H9 (cell line): Measurements from ENCODE around the gene TMC1. TPM values are rescaled to one million over a fixed set of nuclear protein-coding genes. Genes with fewer than 3 reads are reported as not detected.

Experiments
- DNase-seq: peaks from one replicate; pipeline ENCODE4 v3.0.0-alpha.2; 2017
- H2AFZ ChIP-seq: one replicate; pipeline ENCODE4 v1.6.1; 2013; ENCODE audit warnings: mild to moderate bottlenecking, low read length, control low read depth, moderate library complexity
- H2AK5ac ChIP-seq: 2 replicates; pipeline ENCODE4 v1.6.1; 2013; ENCODE audit warnings: low read length, control low read depth, mixed read lengths; ENCODE audit not compliant: insufficient read length
- H2BK120ac ChIP-seq: one replicate; pipeline ENCODE4 v1.6.1; 2013; ENCODE audit warnings: low read depth, mild to moderate bottlenecking, low read length, control low read depth, inconsistent platforms; ENCODE audit not compliant: poor library complexity, severe bottlenecking
- H2BK12ac ChIP-seq: 2 replicates; pipeline ENCODE4 v1.6.1; 2013; ENCODE audit warnings: low read length, control low read depth, mixed read lengths, low read depth; ENCODE audit not compliant: insufficient read length
- H2BK15ac ChIP-seq: 2 replicates; pipeline ENCODE4 v1.6.1; 2013; ENCODE audit warnings: low read depth, low read length, control low read depth
- H2BK20ac ChIP-seq: one replicate; pipeline ENCODE4 v1.6.1; 2013; ENCODE audit warnings: low read depth, mild to moderate bottlenecking, low read length, control low read depth, inconsistent platforms; ENCODE audit not compliant: poor library complexity, severe bottlenecking
- H2BK5ac ChIP-seq: 2 replicates; pipeline ENCODE4 v1.6.1; 2013; ENCODE audit warnings: low read length, control low read depth, mixed read lengths; ENCODE audit not compliant: insufficient read length
- H3K14ac ChIP-seq: 2 replicates; pipeline ENCODE4 v1.6.1; 2013; ENCODE audit warnings: low read length, control low read depth; ENCODE audit not compliant: insufficient read depth
- H3K18ac ChIP-seq: 2 replicates; pipeline ENCODE4 v1.6.1; 2013; ENCODE audit warnings: low read depth, mild to moderate bottlenecking, mixed read lengths, low read length, control low read depth; ENCODE audit not compliant: insufficient read length
- H3K23ac ChIP-seq: 2 replicates; pipeline ENCODE4 v1.6.1; 2013; ENCODE audit warnings: low read length, control low read depth, mixed read lengths, low read depth; ENCODE audit not compliant: insufficient read length
- H3K23me2 ChIP-seq: 2 replicates; pipeline ENCODE4 v1.6.1; 2013; ENCODE audit warnings: low read depth, mild to moderate bottlenecking, mixed read lengths, low read length, control low read depth; ENCODE audit not compliant: insufficient read length, poor library complexity, severe bottlenecking
- H3K27ac ChIP-seq: 2 replicates; pipeline ENCODE4 v1.5.1; 2013; ENCODE audit warnings: low read length, control low read depth, mixed read lengths, low read depth; ENCODE audit not compliant: insufficient read length
- H3K27me3 ChIP-seq: 2 replicates; pipeline ENCODE4 v1.6.1; 2013; ENCODE audit warnings: low read length, control low read depth, inconsistent platforms; ENCODE audit not compliant: insufficient read depth
- H3K4ac ChIP-seq: 2 replicates; pipeline ENCODE4 v1.6.1; 2013; ENCODE audit warnings: low read depth, mild to moderate bottlenecking, control low read depth, inconsistent platforms, low read length, moderate library complexity
- H3K4me1 ChIP-seq: 2 replicates; pipeline ENCODE4 v1.6.1; 2013; ENCODE audit warnings: low read length, control low read depth, inconsistent platforms; ENCODE audit not compliant: insufficient read depth
- H3K4me2 ChIP-seq: 2 replicates; pipeline ENCODE4 v1.6.1; 2013; ENCODE audit warnings: low read length, control low read depth, mixed read lengths; ENCODE audit not compliant: insufficient read length, insufficient read depth
- H3K56ac ChIP-seq: 2 replicates; pipeline ENCODE4 v1.6.1; 2013; ENCODE audit warnings: low read depth, mild to moderate bottlenecking, mixed read lengths, low read length, control low read depth; ENCODE audit not compliant: insufficient read length
- H3K79me1 ChIP-seq: 2 replicates; pipeline ENCODE4 v1.6.1; 2013; ENCODE audit warnings: low read depth, mild to moderate bottlenecking, moderate library complexity, low read length, control low read depth, inconsistent platforms; ENCODE audit not compliant: insufficient read depth, poor library complexity, severe bottlenecking
- H3K79me2 ChIP-seq: 2 replicates; pipeline ENCODE4 v1.6.1; 2013; ENCODE audit warnings: low read length, control low read depth, inconsistent platforms; ENCODE audit not compliant: insufficient read depth
- H3K9ac ChIP-seq: 2 replicates; pipeline ENCODE4 v1.6.1; 2013; ENCODE audit warnings: low read length, control low read depth, mixed read lengths; ENCODE audit not compliant: insufficient read length; ENCODE audit errors: extremely low read depth
- H3K9me3 ChIP-seq: one replicate; pipeline ENCODE4 v1.6.1; 2013; ENCODE audit warnings: low read depth, low read length, inconsistent platforms; ENCODE audit not compliant: control insufficient read depth
- H3T11ph ChIP-seq: one replicate; pipeline ENCODE4 v1.6.1; 2013; ENCODE audit warnings: mild to moderate bottlenecking, low read length, control low read depth, inconsistent platforms
- H4K20me1 ChIP-seq: one replicate; pipeline ENCODE4 v1.6.1; 2013; ENCODE audit not compliant: control insufficient read depth, insufficient read length, insufficient read depth
- H4K5ac ChIP-seq: 2 replicates; pipeline ENCODE4 v1.6.1; 2013; ENCODE audit warnings: low read depth, mild to moderate bottlenecking, mixed read lengths, low read length, control low read depth; ENCODE audit not compliant: insufficient read length
- H4K8ac ChIP-seq: replicated peaks from 2 replicates; pipeline ENCODE4 v1.6.1; 2013; ENCODE audit warnings: low read length, control low read depth, mixed read lengths, low read depth; ENCODE audit not compliant: insufficient read length
- H4K91ac ChIP-seq: 2 replicates; pipeline ENCODE4 v1.6.1; 2013; ENCODE audit warnings: low read depth, mild to moderate bottlenecking, moderate library complexity, mixed read lengths, low read length, control low read depth; ENCODE audit not compliant: insufficient read length
- H3K27ac Mint-ChIP-seq, 3 experiments: 2 replicates in 2 of 3; 3 replicates in 1 of 3; pipeline ENCODE4 v1.8.0; 2020 to 2021; ENCODE audit warnings: mixed read lengths in 3 of 3, mild to moderate bottlenecking in 1 of 3, moderate library complexity in 1 of 3
- H3K27me3 Mint-ChIP-seq: 2 replicates; pipeline ENCODE4 v1.8.0; 2021; ENCODE audit warnings: low read depth, mild to moderate bottlenecking, moderate library complexity, mixed read lengths
- H3K36me3 Mint-ChIP-seq, 3 experiments: 2 replicates in 2 of 3; 3 replicates in 1 of 3; pipeline ENCODE4 v1.8.0; 2020 to 2021; ENCODE audit warnings: low read depth in 3 of 3, mixed read lengths in 3 of 3; ENCODE audit not compliant: insufficient read depth in 1 of 3
- H3K4me1 Mint-ChIP-seq, 2 experiments: 2 replicates each; pipeline ENCODE4 v1.8.0; 2020; ENCODE audit warnings: mixed read lengths in 2 of 2
- H3K4me3 Mint-ChIP-seq, 2 experiments: 2 replicates in 1 of 2; 3 replicates in 1 of 2; pipeline ENCODE4 v1.8.0; 2020 to 2021; ENCODE audit warnings: mild to moderate bottlenecking in 2 of 2, mixed read lengths in 2 of 2, moderate library complexity in 1 of 2
- H3K9me3 Mint-ChIP-seq, 2 experiments: 2 replicates in 1 of 2; 3 replicates in 1 of 2; pipeline ENCODE4 v1.8.0; 2020; ENCODE audit warnings: mild to moderate bottlenecking in 2 of 2, mixed read lengths in 2 of 2, moderate library complexity in 1 of 2
- WGBS: extraction: QIAGEN DNeasy Blood & Tissue Kit; methylation state at CpG from one replicate; pipeline ENCODE4 v1.1.7; 2013; ENCODE audit warnings: missing lambda C conversion rate, low lambda C conversion rate, mixed read lengths; ENCODE audit not compliant: insufficient read length; ENCODE audit errors: extremely low coverage; 5-methylcytosine and 5-hydroxymethylcytosine counted together
- total RNA-seq: library from RNA; stranded (reverse); gene quantifications from 2 replicates; pipeline ENCODE4 v1.2.1, GENCODE V29; 2021
- TF ChIP-seq, protein P1 (sequence below): fragments of 200-600 bp; sonication (generic); conservative IDR thresholded peaks from 3 replicates; pipeline ENCODE4 v1.8.0; 2021; ENCODE audit warnings: antibody characterized with exemption, mild to moderate bottlenecking

TMC1 gene
- total RNA-seq, 1 experiment from 2014 or later: 2.4 TPM

GRCh38 chr9:72527801-72528195 lies 6.4 kb downstream of the TMC1 start:
- H3K4me3 Mint-ChIP-seq: peak overlapping the region; percentile 41 to 50
- TF ChIP-seq, protein P1, sequence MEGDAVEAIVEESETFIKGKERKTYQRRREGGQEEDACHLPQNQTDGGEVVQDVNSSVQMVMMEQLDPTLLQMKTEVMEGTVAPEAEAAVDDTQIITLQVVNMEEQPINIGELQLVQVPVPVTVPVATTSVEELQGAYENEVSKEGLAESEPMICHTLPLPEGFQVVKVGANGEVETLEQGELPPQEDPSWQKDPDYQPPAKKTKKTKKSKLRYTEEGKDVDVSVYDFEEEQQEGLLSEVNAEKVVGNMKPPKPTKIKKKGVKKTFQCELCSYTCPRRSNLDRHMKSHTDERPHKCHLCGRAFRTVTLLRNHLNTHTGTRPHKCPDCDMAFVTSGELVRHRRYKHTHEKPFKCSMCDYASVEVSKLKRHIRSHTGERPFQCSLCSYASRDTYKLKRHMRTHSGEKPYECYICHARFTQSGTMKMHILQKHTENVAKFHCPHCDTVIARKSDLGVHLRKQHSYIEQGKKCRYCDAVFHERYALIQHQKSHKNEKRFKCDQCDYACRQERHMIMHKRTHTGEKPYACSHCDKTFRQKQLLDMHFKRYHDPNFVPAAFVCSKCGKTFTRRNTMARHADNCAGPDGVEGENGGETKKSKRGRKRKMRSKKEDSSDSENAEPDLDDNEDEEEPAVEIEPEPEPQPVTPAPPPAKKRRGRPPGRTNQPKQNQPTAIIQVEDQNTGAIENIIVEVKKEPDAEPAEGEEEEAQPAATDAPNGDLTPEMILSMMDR: no peak
- peak overlapping the region; percentile 36; the same call in 1 of the 2 replicates for H3K14ac ChIP-seq
- no peak overlapping the region for H4K91ac ChIP-seq
- no CpG with 5 or more reads among the region's 5 CpGs for WGBS
- no peaks in the 10 kb centered on the region; the same call in 1 of the 2 replicates for H3K27me3 Mint-ChIP-seq
- no peak overlapping the region for H2BK15ac ChIP-seq
- H3K36me3 Mint-ChIP-seq: peaks cover 0 to 16% (median 0%) of the 10 kb centered on the region in 3 experiments; a peak in 1 of 7 replicates
- H3K4ac ChIP-seq: no peak overlapping the region
- no peak overlapping the region for H2BK12ac ChIP-seq
- no peak overlapping the region for H4K5ac ChIP-seq
- no peak overlapping the region for H2BK120ac ChIP-seq
- peak overlapping the region; percentile 29 for H3K18ac ChIP-seq
- no peak overlapping the region for H3K9ac ChIP-seq
- DNase-seq: no peak
- H3K27ac Mint-ChIP-seq: peak overlapping the region; percentile 89 to 99 (median 98); a peak in 6 of 7 replicates
- no peaks in the 10 kb centered on the region for H3K79me1 ChIP-seq
- no peak overlapping the region for H2BK20ac ChIP-seq
- H4K8ac ChIP-seq: no peak overlapping the region
- peak overlapping the region; percentile 10 for H2AFZ ChIP-seq
- H3K4me1 Mint-ChIP-seq: peaks cover 26 to 28% of the 10 kb centered on the region in 2 experiments
- H3K9me3 ChIP-seq: no peaks in the 10 kb centered on the region
- no peak overlapping the region for H3K23ac ChIP-seq
- H3K4me2 ChIP-seq: peak overlapping the region; percentile 5
- no peak overlapping the region for H2AK5ac ChIP-seq
- H3K56ac ChIP-seq: no peak overlapping the region
- no peaks in the 10 kb centered on the region for H3K79me2 ChIP-seq
- H3K4me1 ChIP-seq: peaks cover 6% of the 10 kb centered on the region; the same call in 1 of the 2 replicates
- H3T11ph ChIP-seq: no peak overlapping the region
- no peaks in the 10 kb centered on the region for H3K23me2 ChIP-seq
- no peak overlapping the region for H2BK5ac ChIP-seq
- no peaks in the 10 kb centered on the region for H4K20me1 ChIP-seq
- H3K9me3 Mint-ChIP-seq: peaks cover 3 to 4% of the 10 kb centered on the region in 2 experiments; a peak in 3 of 5 replicates
- no peak overlapping the region for H3K27ac ChIP-seq
- H3K27me3 ChIP-seq: no peaks in the 10 kb centered on the region
